NCI-H82 treated with DMSO at 0.1 percent for 48 hours (cell line): ENCODE data around the gene GABBR2.
"Not testable (repeated sequence)": the region's sequence is repeated elsewhere in the genome, so short reads cannot be mapped to it uniquely, and the experiment has no call there.

Experiments used
- DNase-seq: peaks from one replicate; lab custom pipeline; 2025; ENCODE audit not compliant: unreplicated experiment; lab: John Stamatoyannopoulos, UW

GABBR2 gene

DNA sequence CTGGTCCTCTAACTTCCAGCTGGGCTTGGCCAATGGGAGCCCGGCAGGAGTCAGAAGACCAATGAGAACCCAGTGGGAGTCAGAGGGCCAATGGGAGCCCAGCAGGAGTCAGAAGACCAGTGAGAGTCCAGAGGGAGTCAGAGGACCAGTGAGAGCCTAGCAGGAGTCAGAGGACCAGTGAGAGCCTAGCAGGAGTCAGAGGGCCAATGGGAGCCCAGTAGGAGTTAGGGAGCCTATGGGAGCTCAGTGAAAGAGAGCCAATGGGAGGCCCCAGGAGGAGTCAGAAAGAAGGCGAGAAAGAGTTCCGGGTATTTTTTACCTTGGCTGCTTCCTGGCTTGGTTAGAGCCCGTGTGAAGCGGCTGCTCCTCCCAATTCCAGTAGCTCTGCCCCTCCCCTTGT, 191.0 kb downstream of the GABBR2 start:
- DNase-seq: no peak

DNA sequence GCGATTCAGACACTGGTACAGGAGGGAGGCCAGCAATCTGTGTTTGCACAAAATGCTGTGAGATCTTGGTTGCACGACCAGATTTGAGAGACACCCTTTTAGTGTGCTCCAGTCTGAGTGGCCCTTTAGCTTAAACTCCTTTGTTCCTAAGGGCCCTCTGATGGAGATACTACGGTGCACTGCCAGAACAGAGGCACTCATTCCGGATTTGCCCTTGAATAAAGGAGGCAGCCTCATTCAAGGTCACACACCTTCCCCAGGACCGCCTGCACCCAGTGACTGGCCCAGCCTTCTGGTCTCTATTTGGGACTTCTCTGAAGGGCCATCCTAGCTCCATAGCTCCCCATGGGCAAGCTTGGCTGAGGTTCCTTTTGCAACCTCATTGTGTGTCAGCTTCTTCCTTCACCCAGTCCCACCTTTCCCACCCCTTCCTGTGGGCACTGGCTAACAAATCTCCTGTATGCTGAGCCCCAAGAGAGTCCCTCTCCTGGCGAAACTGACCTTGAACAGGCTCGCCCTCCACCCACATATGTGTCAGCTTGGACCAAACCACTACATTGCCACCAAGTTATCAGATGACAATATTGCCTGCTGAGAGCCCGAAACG, 191.7 kb downstream of the GABBR2 start:
- DNase-seq: no peak

DNA sequence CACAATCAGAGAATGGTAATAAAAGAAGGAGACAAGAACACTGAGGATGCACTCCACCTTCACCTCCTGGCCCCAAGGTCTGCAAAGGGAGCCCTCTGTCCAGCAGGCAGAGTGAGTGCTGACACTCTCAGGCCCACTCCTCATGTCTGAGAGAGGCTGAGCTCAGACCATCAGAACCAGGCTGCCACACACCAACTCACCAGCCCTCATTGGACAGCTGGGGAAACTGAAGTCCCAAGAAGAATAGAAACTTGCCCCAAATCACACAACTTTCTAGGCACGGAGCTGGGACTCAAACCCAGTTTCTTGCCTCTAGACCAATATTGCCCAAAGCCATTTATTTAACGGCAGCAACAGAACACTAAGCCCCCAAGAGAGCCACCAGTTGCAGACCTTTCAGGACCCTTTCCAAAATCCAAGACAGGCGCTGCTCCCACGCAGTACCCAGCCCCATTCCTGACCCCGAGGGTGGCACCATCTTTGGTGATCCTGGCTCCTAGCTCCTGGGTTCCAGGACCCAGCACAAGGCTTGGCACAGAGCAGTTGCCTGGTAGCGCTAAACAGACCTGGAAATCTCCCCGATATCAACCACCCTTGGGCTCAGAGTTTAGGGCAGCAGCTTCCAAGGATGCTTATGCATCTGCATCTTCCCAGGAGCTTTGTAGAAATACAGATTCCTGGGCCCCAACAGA, 192.4 kb downstream of the GABBR2 start:
- DNase-seq: no peak

DNA sequence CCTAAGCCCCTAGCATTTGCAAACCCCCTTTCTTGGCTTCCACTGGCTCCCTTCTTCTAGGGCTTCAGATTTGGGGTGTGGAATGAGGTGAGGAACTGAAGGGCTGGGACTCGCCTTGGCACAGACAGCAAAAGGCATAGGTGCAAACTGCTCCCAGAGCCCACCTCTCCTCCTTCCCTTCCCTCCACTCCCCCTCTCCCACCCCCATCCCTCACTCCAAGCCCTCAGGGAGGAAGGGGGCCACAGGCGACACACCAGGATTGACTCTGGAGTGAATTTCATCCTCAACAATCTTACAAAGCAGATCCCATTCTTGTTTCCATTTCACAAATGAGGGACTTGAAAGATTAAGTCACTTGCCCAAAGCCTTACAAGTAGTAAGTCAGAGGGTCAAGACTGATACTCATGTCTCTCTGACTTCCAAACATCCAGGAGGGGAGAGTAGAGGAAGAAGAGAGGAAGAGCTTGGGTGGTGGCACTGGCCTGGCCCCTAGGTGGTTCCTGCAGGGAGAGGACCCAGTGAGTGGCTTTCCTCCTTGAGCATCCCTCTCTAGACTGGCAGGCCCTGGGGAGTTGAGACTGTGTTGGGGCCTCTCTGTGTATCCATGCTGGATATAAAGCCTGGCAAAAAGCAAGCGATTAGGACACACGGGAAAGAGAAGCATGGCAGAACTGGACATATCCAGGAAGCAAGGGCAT, 193.1 kb downstream of the GABBR2 start:
- no peak for DNase-seq

DNA sequence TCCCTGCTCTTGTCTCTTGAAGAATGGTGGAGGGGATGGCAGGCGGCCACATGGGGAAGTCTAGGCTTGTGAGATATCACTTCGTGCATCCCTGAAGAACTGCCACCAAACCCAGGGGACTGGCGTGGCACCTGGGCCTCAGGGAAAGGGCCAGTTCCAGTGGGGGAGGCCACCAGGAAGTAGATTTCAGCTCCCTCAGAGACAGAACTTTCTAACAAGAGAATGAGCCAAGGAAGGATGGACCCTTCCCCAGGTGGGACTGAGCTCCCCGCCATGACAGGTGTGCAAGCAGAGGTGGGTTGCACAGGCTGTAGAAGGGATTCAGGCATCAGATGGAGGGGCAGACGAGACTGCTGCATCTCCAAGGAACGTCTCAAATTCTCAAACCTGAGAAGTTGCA, 193.9 kb downstream of the GABBR2 start:
- no peak for DNase-seq

DNA sequence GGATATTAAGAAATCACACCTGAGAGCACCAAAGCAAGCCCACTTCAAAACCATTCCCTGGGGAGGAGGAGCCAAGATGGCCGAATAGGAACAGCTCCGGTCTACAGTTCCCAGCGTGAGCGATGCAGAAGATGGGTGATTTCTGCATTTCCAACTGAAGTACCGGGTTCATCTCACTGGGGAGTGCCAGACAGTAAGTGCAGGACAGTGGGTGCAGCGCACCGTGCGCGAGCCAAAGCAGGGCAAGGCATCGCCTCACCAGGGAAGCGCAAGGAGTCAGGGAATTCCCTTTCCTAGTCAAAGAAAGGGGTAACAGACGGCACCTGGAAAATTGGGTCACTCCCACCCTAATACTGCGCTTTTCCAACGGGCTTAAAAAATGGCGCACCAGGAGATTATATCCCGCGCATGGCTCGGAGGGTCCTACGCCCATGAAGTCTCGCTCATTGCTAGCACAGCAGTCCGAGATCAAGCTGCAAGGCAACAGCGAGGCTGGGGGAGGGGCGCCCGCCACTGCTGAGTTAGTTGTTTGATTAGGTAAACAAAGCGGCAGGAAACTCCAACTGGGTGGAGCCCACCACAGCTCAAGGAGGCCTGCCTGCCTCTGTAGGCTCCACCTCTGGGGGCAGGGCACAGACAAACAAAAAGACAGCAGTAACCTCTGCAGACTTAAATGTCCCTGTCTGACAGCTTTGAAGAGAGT, 200.4 kb downstream of the GABBR2 start:
- not testable (repeated sequence) for DNase-seq

DNA sequence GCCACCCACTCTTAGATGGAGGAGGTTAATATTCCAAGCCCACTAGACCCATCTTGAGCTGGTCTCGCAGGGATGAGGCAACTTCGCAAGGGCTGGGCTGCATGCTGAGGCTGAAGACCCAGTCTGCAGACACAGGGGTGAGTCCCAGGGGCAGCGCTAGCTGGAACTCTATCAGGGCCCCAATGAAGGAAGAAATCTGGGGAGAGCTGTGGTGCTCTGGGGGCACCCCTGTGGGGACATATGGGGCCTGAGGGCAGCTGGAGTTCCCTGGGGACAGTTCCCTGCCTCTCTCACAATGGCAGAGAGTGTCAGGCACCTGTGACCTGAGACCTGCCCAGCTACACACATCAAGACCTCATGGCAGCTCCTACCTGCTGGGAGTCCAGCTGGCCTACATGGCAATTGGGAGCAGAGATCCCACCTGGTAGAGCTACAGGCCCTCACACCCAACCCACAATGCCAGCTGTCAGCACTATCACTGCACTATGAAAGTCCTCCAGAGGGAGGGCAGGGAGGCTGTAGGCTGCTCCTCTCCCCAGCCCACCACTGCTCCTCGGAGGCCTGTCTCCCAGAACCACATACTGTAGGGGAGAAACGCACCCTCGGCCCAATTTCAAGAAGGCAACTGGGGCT, 202.2 kb downstream of the GABBR2 start:
- no peak for DNase-seq

DNA sequence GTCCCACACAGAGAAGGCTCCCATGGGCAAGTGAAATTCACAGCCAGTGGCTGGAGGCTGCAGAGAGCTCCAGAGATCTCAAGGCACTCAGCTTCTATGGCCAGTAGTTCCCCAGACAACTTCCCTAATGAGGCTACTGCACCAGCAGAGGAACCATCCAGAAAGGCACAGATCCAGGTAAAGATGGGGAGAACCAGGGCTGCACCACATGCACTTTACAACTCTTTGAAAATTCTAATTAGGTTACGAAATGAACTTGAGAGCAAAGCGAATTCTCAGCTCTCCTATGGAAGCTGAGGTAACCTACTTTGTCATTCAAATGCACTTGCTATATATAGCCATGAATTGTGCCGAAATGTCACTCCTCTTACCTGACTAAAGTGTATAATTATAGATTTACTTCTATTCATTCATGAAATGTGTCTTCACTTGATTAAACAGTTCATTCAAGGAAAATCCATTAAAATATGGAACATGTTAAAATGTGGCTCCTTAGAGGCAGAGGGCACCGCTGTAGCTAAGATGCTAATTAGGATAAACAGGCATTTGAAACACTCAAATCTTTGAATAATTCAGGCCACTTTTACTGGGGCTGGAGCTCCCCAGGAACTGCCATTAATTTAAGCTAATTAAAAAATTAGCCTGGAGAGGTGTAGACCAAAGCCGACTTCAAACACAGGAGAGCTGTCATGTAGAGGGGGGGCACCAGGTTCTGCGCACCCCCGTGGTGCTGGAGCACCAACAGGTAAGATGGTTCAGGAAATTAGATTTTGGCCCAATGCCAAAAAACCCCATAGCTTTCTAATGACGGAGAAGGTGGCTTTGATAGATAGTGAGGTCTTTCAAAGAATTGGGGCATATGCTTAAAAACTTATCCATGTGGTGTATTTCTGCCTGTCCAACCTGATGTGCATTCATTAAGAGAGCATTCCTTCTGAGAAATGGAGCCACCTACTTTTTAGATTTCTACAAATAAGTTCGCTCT, 204.1 kb downstream of the GABBR2 start:
- DNase-seq: no peak

DNA sequence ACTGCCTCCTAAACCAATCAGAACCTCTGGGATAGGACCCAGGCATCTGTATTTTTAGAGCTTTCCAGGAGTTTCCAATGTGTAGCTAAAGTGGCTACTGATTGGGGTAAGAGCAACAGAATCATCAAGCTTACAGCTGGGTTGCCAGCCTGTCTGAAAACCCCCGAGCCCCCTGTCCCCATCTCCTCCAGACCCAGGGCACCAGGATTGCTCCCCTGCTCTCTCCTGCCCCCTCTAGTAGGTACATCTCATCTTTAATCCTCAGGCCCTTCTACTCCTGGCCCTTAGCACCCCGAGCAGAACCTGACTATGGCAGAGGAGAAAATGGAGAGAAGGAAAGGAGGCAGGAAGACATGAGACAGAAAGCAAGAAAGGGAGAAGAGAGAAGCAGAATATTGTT, 204.9 kb downstream of the GABBR2 start:
- no peak for DNase-seq

DNA sequence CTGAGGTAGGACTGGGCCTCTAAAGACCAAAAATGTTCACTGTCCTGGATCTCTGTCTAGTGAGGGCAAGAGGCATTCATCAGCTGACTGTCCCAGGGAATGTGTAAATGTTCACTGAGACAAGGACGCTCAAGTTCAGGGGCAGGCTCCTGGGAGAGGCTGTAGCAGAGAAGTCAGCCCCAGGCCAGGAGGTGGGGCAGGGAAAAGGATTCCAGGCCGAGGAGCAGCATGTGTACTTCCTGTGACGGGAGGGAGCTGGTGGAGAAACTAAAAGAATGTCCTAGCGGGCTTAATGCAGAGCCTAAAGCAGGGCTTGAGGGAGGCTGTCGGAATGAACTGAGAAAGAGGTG, 205.8 kb downstream of the GABBR2 start:
- DNase-seq: no peak

DNA sequence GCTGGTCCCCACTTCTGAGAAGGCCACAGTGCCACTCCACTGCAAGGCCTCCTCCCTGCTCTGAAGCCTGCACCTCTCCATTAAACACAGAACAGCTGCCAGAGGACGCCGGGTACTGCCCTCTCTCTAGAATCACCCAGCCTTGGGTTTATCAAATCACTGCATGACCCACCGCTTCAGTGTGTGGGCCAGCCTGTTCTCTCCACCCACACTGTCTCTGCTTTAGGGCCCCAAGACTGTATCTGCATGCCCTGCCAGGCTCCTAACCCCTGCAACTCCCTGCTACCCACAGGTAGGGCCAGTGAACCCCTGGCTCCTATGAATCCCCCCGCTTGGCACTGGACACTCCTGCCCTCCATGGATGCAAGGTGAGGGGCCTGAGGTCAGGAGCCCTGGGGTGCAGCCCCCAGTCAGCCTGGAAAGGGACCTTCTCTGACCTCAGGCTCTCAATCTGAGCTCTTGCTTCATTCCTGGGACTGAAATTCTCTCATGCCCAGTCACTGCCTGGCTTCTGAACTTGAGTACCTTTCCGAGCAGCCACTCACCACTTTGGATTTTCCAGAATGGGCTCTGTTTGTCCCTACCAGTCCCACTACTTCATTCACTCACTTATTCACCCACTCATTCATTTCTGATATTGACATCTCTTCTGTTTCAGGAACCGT, 206.3 kb downstream of the GABBR2 start:
- DNase-seq: no peak

DNA sequence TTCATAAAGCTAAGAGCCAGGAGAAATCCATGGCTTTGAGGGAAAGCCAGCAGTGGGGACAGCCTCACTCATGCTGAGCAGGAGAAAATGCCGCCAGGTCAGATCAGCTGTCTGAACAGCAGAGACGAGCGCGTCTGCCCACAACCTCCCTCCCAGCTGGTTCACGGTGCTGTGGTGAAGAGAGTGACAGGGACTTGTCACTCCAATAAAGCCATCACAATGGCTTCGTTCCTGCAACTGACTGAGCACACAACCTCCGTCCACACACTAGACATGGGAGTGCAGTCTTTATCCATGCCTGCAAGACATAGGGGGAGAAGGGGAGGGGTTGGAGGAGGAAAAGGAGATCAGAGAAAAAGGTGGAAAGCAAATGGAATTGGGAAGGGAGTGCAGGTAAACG, 206.9 kb downstream of the GABBR2 start:
- DNase-seq: no peak

DNA sequence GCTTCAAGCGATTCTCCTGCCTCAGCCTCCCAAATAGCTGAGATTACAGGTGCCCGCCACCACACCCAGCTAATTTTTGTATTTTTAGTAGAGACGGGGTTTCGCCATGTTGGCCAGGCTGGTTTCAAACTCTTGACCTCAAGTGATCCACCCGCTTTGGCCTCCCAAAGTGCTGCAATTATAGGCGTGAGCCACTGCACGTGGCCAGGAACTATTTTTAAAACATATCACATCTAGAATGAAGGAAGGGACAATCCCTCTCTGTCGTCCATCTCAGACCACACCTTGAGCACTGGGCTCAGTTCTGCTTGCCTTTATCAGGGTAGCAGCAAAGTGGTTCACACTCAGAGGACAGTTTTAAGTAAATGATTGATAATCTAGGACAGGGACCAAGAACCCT, 207.5 kb downstream of the GABBR2 start:
- not testable (repeated sequence) for DNase-seq

DNA sequence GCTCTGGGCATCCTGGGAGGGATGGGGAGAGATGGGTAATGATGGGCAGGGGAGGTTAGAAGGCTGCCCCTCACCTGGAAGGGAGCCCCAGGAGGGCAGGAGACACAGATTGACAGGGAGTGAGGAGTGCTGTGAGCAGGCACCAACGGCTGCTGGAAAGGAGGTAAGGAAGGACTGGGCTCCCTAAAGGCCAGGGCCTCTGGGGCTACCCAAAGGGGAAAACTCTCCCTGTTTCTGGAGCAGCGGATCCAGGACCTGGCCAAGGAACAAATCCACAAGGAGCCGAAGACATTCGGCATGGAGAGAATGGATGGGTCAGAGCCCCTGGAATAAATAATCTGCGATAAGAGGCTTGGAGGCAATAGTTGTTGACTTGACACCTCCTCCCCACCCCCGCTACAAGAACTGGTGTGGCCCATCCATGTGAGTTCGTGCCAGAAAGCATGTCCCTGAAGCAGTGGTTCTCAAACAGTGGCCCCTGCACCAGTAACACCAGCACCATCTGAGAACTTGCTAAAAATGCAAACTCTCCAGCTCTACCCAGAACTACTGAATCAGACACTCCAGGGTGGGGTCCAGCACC, 208.3 kb downstream of the GABBR2 start:
- DNase-seq: no peak

DNA sequence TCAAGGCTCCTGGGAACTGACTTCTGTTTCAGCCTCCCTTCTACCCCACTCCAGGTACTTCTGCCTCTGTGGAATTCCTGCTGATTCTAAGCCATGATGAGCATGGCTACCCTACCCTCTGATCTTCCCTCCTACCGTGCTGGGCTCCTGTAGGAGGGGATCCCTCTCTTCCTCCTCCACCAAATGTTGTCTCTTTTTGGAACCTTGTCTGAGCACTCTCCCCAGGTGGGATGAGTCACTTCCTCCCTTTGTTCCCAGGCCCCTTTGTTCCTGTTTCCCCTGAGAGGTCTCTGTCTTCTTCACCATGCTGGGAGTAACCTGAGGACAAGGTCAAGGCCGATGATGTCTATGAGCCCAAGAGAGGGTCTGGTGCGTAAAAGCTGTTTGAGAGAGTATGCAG, 213.2 kb downstream of the GABBR2 start:
- no peak for DNase-seq

DNA sequence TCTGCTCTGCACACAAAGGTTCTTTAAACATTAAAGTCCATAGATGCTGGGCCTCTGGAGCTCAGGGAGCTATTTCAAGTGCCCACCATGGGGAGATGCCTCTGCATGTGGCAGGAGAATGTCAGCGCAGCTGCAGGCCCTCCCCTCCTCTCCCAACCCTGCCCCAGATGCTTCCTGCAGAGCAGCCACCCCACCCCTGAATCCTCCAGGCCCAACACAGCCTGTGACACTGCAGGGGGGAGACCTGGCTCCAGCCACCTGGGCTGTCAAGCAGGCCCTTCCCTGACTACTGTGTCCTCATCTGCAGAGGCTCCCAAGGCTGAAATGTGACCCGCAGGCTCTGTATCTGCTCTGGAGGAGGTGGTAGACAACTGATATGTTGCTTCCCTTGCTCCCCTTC, 213.9 kb downstream of the GABBR2 start:
- no peak for DNase-seq

DNA sequence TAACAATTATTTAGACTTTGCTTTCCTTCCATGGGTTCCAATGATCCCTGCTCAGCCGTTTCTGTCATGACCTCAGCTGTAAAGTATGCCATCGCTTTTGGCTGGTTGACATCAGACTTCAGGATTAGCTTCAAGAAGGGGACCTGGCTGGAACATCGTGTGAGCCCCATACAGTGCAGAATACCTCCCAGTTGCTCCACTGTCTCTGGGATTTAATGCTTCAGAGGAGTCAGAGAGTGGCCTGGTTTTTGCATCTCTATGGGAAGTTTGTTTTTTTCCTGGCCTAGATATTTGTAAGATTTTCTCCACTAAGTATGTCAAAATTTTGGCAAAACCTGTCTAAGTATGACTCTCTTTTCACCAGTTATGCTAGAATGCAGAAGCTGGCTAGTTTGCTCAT, 216.9 kb downstream of the GABBR2 start:
- no peak for DNase-seq

DNA sequence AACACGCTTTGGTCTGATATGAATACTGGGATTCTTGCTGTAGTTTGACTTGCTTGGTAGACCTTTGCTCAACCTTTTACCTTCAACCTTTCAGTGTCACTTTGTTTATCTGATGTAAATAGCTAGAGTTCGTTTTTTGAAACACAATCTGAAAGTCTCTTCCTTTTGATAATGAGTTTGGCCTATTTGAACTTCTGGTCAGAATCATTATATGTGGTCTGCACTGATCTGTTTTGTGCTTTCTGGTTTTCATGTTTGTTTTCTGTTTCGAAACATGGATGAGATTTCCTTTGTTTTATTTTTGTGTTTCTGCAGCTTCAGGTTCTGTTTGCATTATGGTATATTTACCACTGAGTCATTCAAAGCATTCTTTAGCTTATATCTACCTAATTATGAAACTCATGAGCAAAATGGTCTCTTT, 217.5 kb downstream of the GABBR2 start:
- no peak for DNase-seq

DNA sequence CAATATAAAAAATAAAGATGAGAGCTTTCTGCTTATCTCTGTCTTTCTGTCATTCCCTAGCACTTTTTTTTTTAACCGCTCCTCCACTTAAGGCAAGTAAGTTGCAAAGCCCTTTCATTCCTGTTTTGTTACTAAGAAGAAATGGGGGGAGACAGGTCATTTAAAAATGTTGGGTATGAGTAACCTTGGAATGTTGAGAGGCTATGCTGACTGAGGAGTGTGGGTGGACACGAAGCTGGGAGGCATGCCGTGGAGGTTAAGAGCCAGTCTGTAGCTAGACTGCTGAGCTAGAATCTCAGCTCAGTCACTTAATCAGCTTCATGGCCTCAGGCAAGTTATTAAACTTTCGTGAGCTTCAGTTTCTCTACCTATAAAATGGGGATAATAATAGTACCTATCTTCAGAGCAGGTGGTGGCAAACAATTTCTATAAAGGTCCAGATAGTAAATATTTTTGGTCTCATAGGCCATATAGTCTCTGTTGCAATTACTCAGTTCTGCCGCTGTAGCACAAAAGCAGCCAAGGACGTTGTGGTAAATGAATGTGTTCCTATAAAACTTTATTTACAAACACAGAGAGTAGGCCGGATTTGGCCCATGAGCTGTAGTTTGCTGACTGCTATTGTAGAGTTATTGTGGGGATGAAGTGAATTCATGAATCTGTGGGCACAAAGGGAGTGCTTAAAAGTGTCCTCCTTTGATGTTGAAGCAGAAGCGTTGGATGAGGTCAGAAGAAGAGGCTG, 220.0 kb downstream of the GABBR2 start:
- no peak for DNase-seq
